ENCODE results near the gene COX4I2. TPM values are rescaled to one million over a fixed set of nuclear protein-coding genes. Genes with fewer than 3 reads are reported as not detected.

COX4I2 gene
- total and polyA plus RNA-seq, 2 of the 8 experiments (the other 6 are each of a cell fraction or from before 2014, with no cell fraction given) = 0.26 TPM; not detected in 1

GRCh38 chr20:31641391-31641790, 3.7 kb downstream of the COX4I2 start:
- Histone ChIP-seq H3K18ac (ENCODE audit: extremely low read depth, low read length) (no peak overlapping the region), H2AFZ (ENCODE audit: low read length) (no peak overlapping the region), H4K5ac (ENCODE audit: insufficient read length, low read depth, low read length) (no peak overlapping the region), H2AK5ac (ENCODE audit: low read depth, low read length) (no peak overlapping the region), H3K56ac (replicated peaks; ENCODE audit: insufficient read length, low read depth, low read length) (no peak overlapping the region), H3K4me2 (ENCODE audit: insufficient read depth in 1 of 2, low read depth in 2 of 2, low read length in 2 of 2) (no peak overlapping the region), H3K4me1 (replicated peaks in 1 of 4; ENCODE audit: control insufficient read depth in 3 of 4, insufficient read depth in 4 of 4, low read length in 3 of 4) (peaks cover 0 to 3% (median 2%) of the 10 kb centered on the region in 4 experiments; a peak in 3 of 7 replicates), H4K8ac (ENCODE audit: extremely low read depth, insufficient read depth, low read length) (no peak overlapping the region), H2BK5ac (ENCODE audit: low read depth, low read length) (no peak overlapping the region), H2BK120ac (replicated peaks; ENCODE audit: low read depth, low read length) (no peak overlapping the region), H4K20me1 (replicated peaks in 1 of 2; ENCODE audit: control insufficient read depth in 1 of 2, insufficient read depth in 2 of 2, low read length in 2 of 2) (peaks cover 0 to 2% of the 10 kb centered on the region in 2 experiments), H2BK15ac (ENCODE audit: low read length) (no peak overlapping the region), H3K79me2 (ENCODE audit: control insufficient read depth in 1 of 2, insufficient read depth in 2 of 2, low read length in 2 of 2) (no peaks in the 10 kb centered on the region), H3K27me3 (replicated peaks in 1 of 4; ENCODE audit: control insufficient read depth in 3 of 4, extremely low read depth in 1 of 4, insufficient read depth in 3 of 4, low read length in 3 of 4) (no peaks in the 10 kb centered on the region), H2BK20ac (ENCODE audit: low read length) (no peak overlapping the region), H3K23me2 (ENCODE audit: low read depth, low read length) (no peaks in the 10 kb centered on the region), H3K14ac (ENCODE audit: insufficient read length) (no peak overlapping the region), H3K4me3 (ENCODE audit: extremely low read depth in 1 of 4, insufficient read depth in 2 of 4, low read depth in 3 of 4, low read length in 4 of 4) (no peak overlapping the region), H3K23ac (ENCODE audit: insufficient read length) (no peak overlapping the region), H3K4ac (replicated peaks; ENCODE audit: insufficient read length, low read depth, low read length) (no peak overlapping the region), H3K9ac (replicated peaks in 1 of 4; ENCODE audit: extremely low read depth in 1 of 4, low read depth in 3 of 4, low read length in 3 of 4) (no peak overlapping the region), H3K79me1 (ENCODE audit: low read depth, low read length) (no peaks in the 10 kb centered on the region), H3K27ac (ENCODE audit: low read depth, low read length) (no peak overlapping the region), H2BK12ac (ENCODE audit: low read depth, low read length) (0 out of 2 replicates have a peak overlapping the region, but pooled peaks have one; percentile 44), H3K9me3 (ENCODE audit: insufficient read depth in 2 of 2, low read depth in 1 of 2, low read length in 1 of 2) (no peaks in the 10 kb centered on the region), H4K91ac (replicated peaks; ENCODE audit: insufficient read length, low read length) (no peak overlapping the region), H3K36me3 (ENCODE audit: control insufficient read depth in 2 of 4, insufficient read depth in 4 of 4, low read length in 3 of 4) (no peaks in the 10 kb centered on the region)
- POLR2A ChIA-PET (ENCODE audit: partially characterized antibody) = interaction anchor here (0.6 to 1.1 kb wide), 4 partner anchors 9 to 327 kb away, joined by 3 to 4 read pairs (median 3); no protein-coding TSS in a partner anchor
- no peak for DNase-seq (ENCODE audit: low read depth in 1 of 2, low spot score in 2 of 2)
- 95% methylated on average over 6 of the region's 6 CpGs; no CpG with 5 or more reads in 1 of the 2 experiments for WGBS, 2 experiments (ENCODE audit: extremely low coverage in 1 of 2, insufficient coverage in 1 of 2, insufficient read length in 1 of 2, insufficient replicate concordance in 2 of 2, low coverage in 1 of 2, low lambda C conversion rate in 2 of 2, missing lambda C conversion rate in 1 of 2)
- CTCF ChIA-PET (ENCODE audit: partially characterized antibody) = interaction anchor here (0.6 to 3.7 kb wide), 14 partner anchors 10 to 1004 kb away, joined by 3 to 21 read pairs (median 4); no protein-coding TSS in a partner anchor
- FAIRE-seq = no peak
- TF ChIP-seq TAF7 (optimal IDR thresholded peaks at IDR 0.05; ENCODE audit: borderline replicate concordance, low read depth, low read length) (no peak), HDAC6 (IDR thresholded peaks at IDR 0.05; ENCODE audit: low read depth, low read length) (no peak), MAX (IDR thresholded peaks at IDR 0.05) (no peak), BRCA1 (IDR thresholded peaks at IDR 0.05; ENCODE audit: low read depth, low read length) (no peak), TAF1 (IDR thresholded peaks at IDR 0.05; ENCODE audit: low read depth, low read length) (no peak), HDAC2 (IDR thresholded peaks at IDR 0.05; ENCODE audit: borderline replicate concordance in 1 of 2, low read depth in 2 of 2, low read length in 2 of 2) (no peak), E2F6 (IDR thresholded peaks at IDR 0.05) (no peak), EP300 (IDR thresholded peaks at IDR 0.05; ENCODE audit: borderline replicate concordance in 1 of 2, low read depth in 2 of 2, low read length in 2 of 2) (no peak), CBX5 (IDR thresholded peaks at IDR 0.05; ENCODE audit: low read depth, low read length) (no peak), JUND (IDR thresholded peaks at IDR 0.05; ENCODE audit: low read length) (no peak)

Data from H1 (cell line).